Astrocyte (in vitro differentiated cells and primary cell): ENCODE measurements around the gene UBE2D1. TPM values are rescaled to one million over a fixed set of nuclear protein-coding genes. Genes with fewer than 3 reads are reported as not detected.

ENCODE experiments used
- DNase-seq: peaks from one replicate; pipeline ENCODE4 v3.0.0-alpha.2; 2010; ENCODE audit warnings: low read depth
- FAIRE-seq: peaks from 2 replicates; lab custom pipeline; 2011; peaks lifted over from hg19 to GRCh38; lab: Jason Lieb, UNC
- H2AFZ ChIP-seq: 2 replicates; pipeline ENCODE4 v1.6.0; 2012; ENCODE audit warnings: low read depth, low read length, inconsistent platforms
- H3K27ac ChIP-seq: 2 replicates; pipeline ENCODE4 v1.5.1; 2011; ENCODE audit warnings: low read depth, low read length, inconsistent platforms
- H3K27me3 ChIP-seq: 2 replicates; pipeline ENCODE4 v1.6.0; 2011; ENCODE audit warnings: low read length, inconsistent platforms; ENCODE audit not compliant: insufficient read depth
- H3K36me3 ChIP-seq: 2 replicates; pipeline ENCODE4 v1.5.1; 2011; ENCODE audit warnings: low read length, inconsistent platforms; ENCODE audit not compliant: insufficient read depth
- H3K4me1 ChIP-seq: 2 replicates; pipeline ENCODE4 v1.5.1; 2011; ENCODE audit warnings: low read length, inconsistent platforms; ENCODE audit not compliant: insufficient read depth
- H3K4me2 ChIP-seq: 2 replicates; pipeline ENCODE4 v1.6.0; 2012; ENCODE audit warnings: low read length, inconsistent platforms
- H3K4me3 ChIP-seq: 2 replicates; pipeline ENCODE4 v1.5.1; 2011; ENCODE audit warnings: low read depth, mild to moderate bottlenecking, low read length, inconsistent platforms; ENCODE audit not compliant: insufficient read depth
- H3K79me2 ChIP-seq: 2 replicates; pipeline ENCODE4 v1.6.0; 2012; ENCODE audit warnings: mild to moderate bottlenecking, low read length, inconsistent platforms; ENCODE audit not compliant: insufficient read depth
- H3K9ac ChIP-seq: 2 replicates; pipeline ENCODE4 v1.6.0; 2012; ENCODE audit warnings: mild to moderate bottlenecking, low read length, inconsistent platforms
- H3K9me3 ChIP-seq: 2 replicates; pipeline ENCODE4 v1.5.1; 2012; ENCODE audit warnings: low read depth, mild to moderate bottlenecking, low read length, inconsistent platforms; ENCODE audit not compliant: insufficient read depth
- H4K20me1 ChIP-seq: 2 replicates; pipeline ENCODE4 v1.6.0; 2012; ENCODE audit warnings: low read length, inconsistent platforms; ENCODE audit not compliant: insufficient read depth
- H3K27ac Mint-ChIP-seq: one replicate; pipeline ENCODE4 v1.8.0; 2021; ENCODE audit warnings: mild to moderate bottlenecking, mixed read lengths; ENCODE audit not compliant: unreplicated experiment
- H3K27me3 Mint-ChIP-seq: one replicate; pipeline ENCODE4 v1.8.0; 2021; ENCODE audit warnings: low read depth, mixed read lengths; ENCODE audit not compliant: unreplicated experiment
- H3K36me3 Mint-ChIP-seq: one replicate; pipeline ENCODE4 v1.8.0; 2021; ENCODE audit warnings: low read depth, mixed read lengths; ENCODE audit not compliant: unreplicated experiment
- H3K4me1 Mint-ChIP-seq: one replicate; pipeline ENCODE4 v1.8.0; 2021; ENCODE audit warnings: low read depth, mixed read lengths; ENCODE audit not compliant: unreplicated experiment
- H3K4me3 Mint-ChIP-seq: one replicate; pipeline ENCODE4 v1.8.0; 2021; ENCODE audit warnings: mild to moderate bottlenecking, moderate library complexity, mixed read lengths; ENCODE audit not compliant: unreplicated experiment
- H3K9me3 Mint-ChIP-seq: one replicate; pipeline ENCODE4 v1.8.0; 2021; ENCODE audit warnings: mild to moderate bottlenecking, mixed read lengths; ENCODE audit not compliant: unreplicated experiment
- EZH2 ChIP-seq: IDR thresholded peaks from 2 replicates; pipeline ENCODE4 v1.6.1; 2012; ENCODE audit warnings: mild to moderate bottlenecking, low read length, inconsistent platforms; ENCODE audit not compliant: insufficient read depth
- total RNA-seq: library from RNA; stranded (reverse); gene quantifications from 2 replicates; pipeline ENCODE4 v1.2.1, GENCODE V29; 2021
- TF ChIP-seq, protein P1 (sequence below): IDR thresholded peaks from 2 replicates; pipeline ENCODE4 v1.5.1; 2011; ENCODE audit warnings: low read depth, mild to moderate bottlenecking, inconsistent platforms, low read length, moderate library complexity; ENCODE audit not compliant: insufficient read depth

UBE2D1 gene
- total RNA-seq, 1 donor from 2014 or later = 22.1 TPM

DNA sequence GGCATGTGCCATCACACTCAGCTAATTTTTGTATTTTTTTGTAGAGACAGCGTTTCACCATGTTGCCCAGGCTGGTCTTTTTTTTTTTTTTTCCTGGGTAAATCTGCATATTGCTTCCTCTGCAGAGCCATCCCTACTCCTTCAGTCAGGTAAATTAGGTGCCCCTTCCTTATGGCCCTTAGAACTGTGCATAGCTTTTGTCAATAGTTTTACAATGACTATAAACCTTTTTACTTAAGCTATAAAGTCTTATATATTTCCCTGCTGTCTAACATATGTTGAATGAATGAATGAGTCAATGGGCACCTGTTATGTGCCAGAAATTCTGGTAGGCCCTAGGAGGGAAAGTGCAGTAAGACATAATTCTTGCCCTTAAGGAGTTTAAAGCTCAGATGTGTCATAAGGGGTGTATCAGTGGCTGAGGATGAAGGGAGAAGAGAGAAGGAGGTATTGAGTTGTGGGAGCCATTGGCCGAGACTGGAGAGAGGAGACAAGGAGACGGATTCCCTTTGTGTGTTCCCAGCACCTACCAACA is 30.6 kb upstream of the UBE2D1 start:
- H3K9me3 Mint-ChIP-seq = no peaks in the 10 kb centered on the region
- Histone ChIP-seq H3K27ac (no peak overlapping the region), H3K4me3 (no peak overlapping the region), H4K20me1 (no peaks in the 10 kb centered on the region), H3K4me1 (no peaks in the 10 kb centered on the region), H3K36me3 (no peaks in the 10 kb centered on the region), H3K79me2 (no peaks in the 10 kb centered on the region), H3K9ac (no peak overlapping the region), H2AFZ (no peak overlapping the region), H3K27me3 (no peaks in the 10 kb centered on the region), H3K4me2 (no peak overlapping the region), H3K9me3 (no peaks in the 10 kb centered on the region)
- H3K36me3 Mint-ChIP-seq = no peaks in the 10 kb centered on the region
- TF ChIP-seq, protein P1, sequence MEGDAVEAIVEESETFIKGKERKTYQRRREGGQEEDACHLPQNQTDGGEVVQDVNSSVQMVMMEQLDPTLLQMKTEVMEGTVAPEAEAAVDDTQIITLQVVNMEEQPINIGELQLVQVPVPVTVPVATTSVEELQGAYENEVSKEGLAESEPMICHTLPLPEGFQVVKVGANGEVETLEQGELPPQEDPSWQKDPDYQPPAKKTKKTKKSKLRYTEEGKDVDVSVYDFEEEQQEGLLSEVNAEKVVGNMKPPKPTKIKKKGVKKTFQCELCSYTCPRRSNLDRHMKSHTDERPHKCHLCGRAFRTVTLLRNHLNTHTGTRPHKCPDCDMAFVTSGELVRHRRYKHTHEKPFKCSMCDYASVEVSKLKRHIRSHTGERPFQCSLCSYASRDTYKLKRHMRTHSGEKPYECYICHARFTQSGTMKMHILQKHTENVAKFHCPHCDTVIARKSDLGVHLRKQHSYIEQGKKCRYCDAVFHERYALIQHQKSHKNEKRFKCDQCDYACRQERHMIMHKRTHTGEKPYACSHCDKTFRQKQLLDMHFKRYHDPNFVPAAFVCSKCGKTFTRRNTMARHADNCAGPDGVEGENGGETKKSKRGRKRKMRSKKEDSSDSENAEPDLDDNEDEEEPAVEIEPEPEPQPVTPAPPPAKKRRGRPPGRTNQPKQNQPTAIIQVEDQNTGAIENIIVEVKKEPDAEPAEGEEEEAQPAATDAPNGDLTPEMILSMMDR = no peak
- TF ChIP-seq EZH2 = no peak
- no peak overlapping the region for H3K27ac Mint-ChIP-seq
- DNase-seq (no peak), FAIRE-seq (no peak)
- H3K4me3 Mint-ChIP-seq = no peak overlapping the region
- H3K27me3 Mint-ChIP-seq = no peaks in the 10 kb centered on the region
- no peaks in the 10 kb centered on the region for H3K4me1 Mint-ChIP-seq

DNA sequence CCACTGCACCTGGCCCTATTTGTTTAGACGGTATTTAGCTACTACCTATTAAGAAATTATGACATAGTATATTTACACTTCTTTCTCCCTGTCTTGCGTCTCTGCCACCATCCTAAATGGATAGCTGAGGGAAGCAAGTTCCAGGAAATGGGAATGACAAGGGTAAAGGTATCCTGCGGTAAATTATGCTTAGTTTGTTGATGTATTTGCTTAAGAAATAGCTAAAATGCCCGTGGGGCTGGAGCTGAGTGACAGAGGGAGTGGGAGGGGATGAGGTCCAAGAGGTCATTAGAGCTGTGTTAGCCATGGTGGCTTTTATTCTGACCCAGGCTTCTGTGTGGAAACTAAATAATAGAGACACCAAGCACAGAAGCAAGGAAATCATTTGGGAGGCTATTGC is 29.0 kb upstream of the UBE2D1 start:
- Mint-ChIP-seq H3K27me3 (no peaks in the 10 kb centered on the region), H3K4me3 (no peak overlapping the region)

DNA sequence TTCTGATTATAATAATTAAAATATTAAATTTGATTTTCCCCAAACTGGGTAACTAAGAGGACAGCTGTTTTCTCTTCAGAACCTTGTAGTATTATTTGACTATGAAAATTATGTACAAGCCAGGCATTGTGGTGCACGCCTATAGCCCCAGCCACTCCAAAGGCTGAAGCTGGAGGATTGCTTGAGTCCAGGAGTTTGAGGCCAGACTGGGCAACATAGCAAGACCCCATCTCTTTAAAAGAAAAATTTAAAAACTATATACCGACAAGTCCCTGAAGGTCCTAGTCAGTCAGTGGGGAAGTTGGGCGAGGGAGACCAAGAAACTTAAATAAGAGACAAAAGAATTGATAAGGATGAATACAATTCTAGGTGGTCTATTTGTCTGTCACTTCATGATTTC is 27.1 kb upstream of the UBE2D1 start:
- H3K27me3 Mint-ChIP-seq = no peaks in the 10 kb centered on the region
- Histone ChIP-seq H3K27me3 (no peaks in the 10 kb centered on the region), H3K4me1 (no peaks in the 10 kb centered on the region), H3K9me3 (no peaks in the 10 kb centered on the region), H3K9ac (no peak overlapping the region), H2AFZ (no peak overlapping the region), H3K36me3 (no peaks in the 10 kb centered on the region), H3K79me2 (no peaks in the 10 kb centered on the region), H3K4me3 (no peak overlapping the region), H4K20me1 (no peaks in the 10 kb centered on the region), H3K27ac (no peak overlapping the region), H3K4me2 (no peak overlapping the region)
- no peaks in the 10 kb centered on the region for H3K36me3 Mint-ChIP-seq
- no peak overlapping the region for H3K4me3 Mint-ChIP-seq
- no peaks in the 10 kb centered on the region for H3K9me3 Mint-ChIP-seq
- no peak for DNase-seq
- no peak for FAIRE-seq
- no peak for TF ChIP-seq EZH2
- TF ChIP-seq, protein P1 = no peak
- H3K4me1 Mint-ChIP-seq = no peaks in the 10 kb centered on the region
- H3K27ac Mint-ChIP-seq = no peak overlapping the region

More for the DNA sequence above, 29.0 kb upstream of the UBE2D1 start:
- H3K4me2 ChIP-seq = no peak overlapping the region
- FAIRE-seq (no peak), DNase-seq (no peak)
- Mint-ChIP-seq H3K4me1 (no peaks in the 10 kb centered on the region), H3K27ac (no peak overlapping the region), H3K36me3 (no peaks in the 10 kb centered on the region), H3K9me3 (no peaks in the 10 kb centered on the region)
- no peaks in the 10 kb centered on the region for H3K4me1 ChIP-seq
- H3K9ac ChIP-seq = no peak overlapping the region
- TF ChIP-seq EZH2 = no peak
- TF ChIP-seq, protein P1 = no peak
- H3K27ac ChIP-seq = no peak overlapping the region
- H3K79me2 ChIP-seq = no peaks in the 10 kb centered on the region
- H4K20me1 ChIP-seq = no peaks in the 10 kb centered on the region
- H3K36me3 ChIP-seq = no peaks in the 10 kb centered on the region
- H3K27me3 ChIP-seq = no peaks in the 10 kb centered on the region
- H3K9me3 ChIP-seq = no peaks in the 10 kb centered on the region
- no peak overlapping the region for H2AFZ ChIP-seq
- H3K4me3 ChIP-seq = no peak overlapping the region
